Left ventricle myocardium inferior (tissue), 1 donor: ENCODE results near the gene CIAO3. TPM values are rescaled to one million over a fixed set of nuclear protein-coding genes. Genes with fewer than 3 reads are reported as not detected.

ENCODE experiments used
- DNase-seq: peaks from one replicate; pipeline ENCODE4 v3.0.0-alpha.2; 2020
- H3K27ac ChIP-seq: fragments of 200-600 bp; replicated peaks from 2 replicates; pipeline ENCODE4 v1.8.0; 2021
- H3K27me3 ChIP-seq: fragments of 200-600 bp; 2 replicates; pipeline ENCODE4 v1.8.0; 2021; ENCODE audit warnings: low read depth
- H3K36me3 ChIP-seq: fragments of 200-600 bp; 2 replicates; pipeline ENCODE4 v1.8.0; 2021
- H3K4me1 ChIP-seq: fragments of 200-600 bp; 2 replicates; pipeline ENCODE4 v1.8.0; 2021
- H3K4me3 ChIP-seq: fragments of 200-600 bp; 2 replicates; pipeline ENCODE4 v1.8.0; 2021; ENCODE audit warnings: mild to moderate bottlenecking, moderate library complexity
- H3K9me3 ChIP-seq: fragments of 200-600 bp; replicated peaks from 2 replicates; pipeline ENCODE4 v1.8.0; 2021
- intact Hi-C: fragments of 100-400 bp; cut with micrococcal nuclease; formaldehyde crosslinking; loops from one replicate; pipeline ENCODE4 v1.11.0; 2022
- total RNA-seq: library from RNA; stranded (reverse); fragmentation: NEBNext Ultra II Directional; extraction: Animal tissue kit (Norgen Biotek cat#: 25700); gene quantifications from one replicate; pipeline ENCODE4 v1.2.1, GENCODE V29; 2021
- TF ChIP-seq, protein P1 (sequence below): fragments of 200-600 bp; IDR thresholded peaks from 2 replicates; pipeline ENCODE4 v1.8.0; 2021; ENCODE audit warnings: antibody characterized with exemption, mild to moderate bottlenecking, borderline replicate concordance
- donor health status: DM: no; HTN: yes; CAD: no; lungs with severe emphysema.

CIAO3 gene
- total RNA-seq, 1 donor from 2014 or later: 30.3 TPM

DNA sequence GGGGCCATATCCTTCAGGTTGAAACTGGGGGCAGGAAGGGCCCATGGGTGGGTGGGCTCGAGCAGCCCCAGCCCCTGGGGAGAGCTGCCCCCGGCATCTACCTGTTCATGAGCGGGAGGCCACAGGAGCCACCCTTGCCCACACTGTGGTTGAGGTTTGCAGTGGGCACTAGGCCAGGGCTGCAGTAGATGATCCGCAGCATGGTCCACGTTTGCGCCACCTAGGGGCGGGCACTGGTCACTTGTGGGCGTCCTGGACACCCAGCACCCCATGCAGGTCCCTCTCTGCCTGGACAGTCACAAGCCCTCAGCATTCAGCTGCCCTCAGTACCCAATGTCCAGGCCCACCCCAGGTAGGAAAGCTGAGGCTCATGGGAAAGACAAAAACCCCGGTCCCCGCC, 54.8 kb downstream of the CIAO3 start:
- H3K4me1 ChIP-seq: peaks cover 75% of the 10 kb centered on the region
- no peak for DNase-seq

DNA sequence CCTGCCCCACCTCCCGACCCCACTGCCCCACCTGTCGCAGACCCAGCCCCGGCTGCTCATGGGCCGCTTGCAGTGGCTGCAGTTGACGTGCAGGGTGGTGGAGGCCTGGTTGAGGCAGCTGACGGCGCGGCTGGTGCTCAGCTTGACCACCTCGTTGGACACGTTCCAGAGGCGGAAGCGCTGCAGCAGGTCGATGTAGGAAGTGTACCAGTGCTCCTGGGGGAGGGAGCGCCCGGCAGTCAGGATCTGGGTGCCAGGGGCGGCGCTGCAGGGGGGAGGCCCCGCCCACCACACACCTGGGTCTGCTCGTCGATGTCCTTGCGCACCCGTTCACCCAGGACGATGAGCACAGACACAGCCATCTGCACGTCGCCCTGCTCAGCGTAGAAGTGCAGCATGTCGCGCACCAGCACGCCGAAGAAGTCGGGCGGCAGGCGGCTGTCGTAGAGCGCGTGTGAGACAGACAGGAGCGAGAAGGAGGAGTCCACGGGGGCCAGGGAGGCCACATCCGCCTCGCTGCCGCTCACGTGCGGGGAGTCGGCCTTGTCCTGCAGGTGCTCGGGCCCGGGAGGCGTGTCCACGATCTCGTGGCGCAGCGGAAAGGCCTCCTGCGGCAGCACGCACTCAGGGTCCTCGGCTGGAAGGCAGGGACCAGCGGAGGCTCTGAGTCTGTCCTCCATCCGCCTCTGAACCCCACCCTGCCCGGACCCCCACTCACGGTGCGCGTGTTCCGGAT, 55.7 kb downstream of the CIAO3 start:
- H3K4me1 ChIP-seq: peaks cover 75% of the 10 kb centered on the region
- no peaks in the 10 kb centered on the region for H3K27me3 ChIP-seq
- peak overlapping the region; percentile 85 for H3K27ac ChIP-seq
- peaks cover 35% of the 10 kb centered on the region for H3K36me3 ChIP-seq
- H3K9me3 ChIP-seq: no peaks in the 10 kb centered on the region
- intact Hi-C loops: no loop called here
- TF ChIP-seq, protein P1, sequence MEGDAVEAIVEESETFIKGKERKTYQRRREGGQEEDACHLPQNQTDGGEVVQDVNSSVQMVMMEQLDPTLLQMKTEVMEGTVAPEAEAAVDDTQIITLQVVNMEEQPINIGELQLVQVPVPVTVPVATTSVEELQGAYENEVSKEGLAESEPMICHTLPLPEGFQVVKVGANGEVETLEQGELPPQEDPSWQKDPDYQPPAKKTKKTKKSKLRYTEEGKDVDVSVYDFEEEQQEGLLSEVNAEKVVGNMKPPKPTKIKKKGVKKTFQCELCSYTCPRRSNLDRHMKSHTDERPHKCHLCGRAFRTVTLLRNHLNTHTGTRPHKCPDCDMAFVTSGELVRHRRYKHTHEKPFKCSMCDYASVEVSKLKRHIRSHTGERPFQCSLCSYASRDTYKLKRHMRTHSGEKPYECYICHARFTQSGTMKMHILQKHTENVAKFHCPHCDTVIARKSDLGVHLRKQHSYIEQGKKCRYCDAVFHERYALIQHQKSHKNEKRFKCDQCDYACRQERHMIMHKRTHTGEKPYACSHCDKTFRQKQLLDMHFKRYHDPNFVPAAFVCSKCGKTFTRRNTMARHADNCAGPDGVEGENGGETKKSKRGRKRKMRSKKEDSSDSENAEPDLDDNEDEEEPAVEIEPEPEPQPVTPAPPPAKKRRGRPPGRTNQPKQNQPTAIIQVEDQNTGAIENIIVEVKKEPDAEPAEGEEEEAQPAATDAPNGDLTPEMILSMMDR: no peak
- DNase-seq: no peak
- H3K4me3 ChIP-seq: peak overlapping the region; percentile 79

More for the DNA sequence above, 54.8 kb downstream of the CIAO3 start:
- no peaks in the 10 kb centered on the region for H3K9me3 ChIP-seq
- TF ChIP-seq, protein P1: peak; percentile 45
- H3K36me3 ChIP-seq: peaks cover 35% of the 10 kb centered on the region
- no peak overlapping the region for H3K27ac ChIP-seq
- intact Hi-C loops: no loop called here
- no peak overlapping the region for H3K4me3 ChIP-seq
- no peaks in the 10 kb centered on the region for H3K27me3 ChIP-seq

DNA sequence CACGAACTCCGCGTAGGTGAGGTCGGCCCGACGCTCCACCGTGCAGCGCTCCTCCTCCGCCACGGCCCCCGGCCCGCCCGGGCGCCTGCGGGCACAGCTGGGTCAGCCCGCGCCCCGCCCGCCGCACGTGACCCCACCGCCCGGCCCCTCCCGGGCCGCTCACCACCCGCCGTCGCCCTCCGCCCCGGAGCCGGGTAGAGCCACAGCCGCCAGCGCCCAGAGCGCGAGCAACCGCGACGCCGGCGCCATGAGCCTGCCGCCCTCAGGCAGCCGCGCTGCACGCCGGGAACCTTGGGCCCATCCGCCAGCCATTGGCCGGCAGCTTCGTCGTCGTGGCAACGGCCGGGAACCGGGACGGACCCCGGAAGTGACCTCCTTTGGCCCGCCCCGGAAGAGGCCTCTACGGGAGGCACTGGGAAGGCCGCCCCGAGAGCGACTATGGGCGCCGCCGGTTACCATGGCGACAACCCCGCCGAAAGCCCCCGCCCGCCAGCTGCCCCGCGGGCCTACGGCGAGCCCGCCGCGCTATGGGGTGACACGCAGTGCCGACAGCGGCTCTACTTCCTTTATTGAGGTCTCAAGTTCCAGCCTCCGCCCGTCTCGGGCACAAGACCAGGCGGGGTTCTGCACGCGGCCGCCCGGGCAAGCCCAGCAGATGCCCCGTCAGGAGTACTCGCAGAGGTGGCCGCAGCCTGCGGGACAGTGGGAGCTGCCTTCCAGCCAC, 56.6 kb downstream of the CIAO3 start, which contains the start of gene JMJD8:
Gene JMJD8, minus strand, starts transcription at position 264 of the 724 bp plus-strand sequence. Its CDS starts 15 bp downstream, at position 249.
- H3K27ac ChIP-seq: peak within 1 kb of the TSS; percentile 85
- intact Hi-C loops: no loop called here
- peak within 1 kb of the TSS; percentile 79 for H3K4me3 ChIP-seq
- peaks cover 35% of the 10 kb centered on the region for H3K36me3 ChIP-seq
- H3K4me1 ChIP-seq: peaks cover 73% of the 10 kb centered on the region
- DNase-seq: peak; percentile 98
- H3K9me3 ChIP-seq: no peaks in the 10 kb centered on the region
- H3K27me3 ChIP-seq: no peaks in the 10 kb centered on the region
- TF ChIP-seq, protein P1: no peak

DNA sequence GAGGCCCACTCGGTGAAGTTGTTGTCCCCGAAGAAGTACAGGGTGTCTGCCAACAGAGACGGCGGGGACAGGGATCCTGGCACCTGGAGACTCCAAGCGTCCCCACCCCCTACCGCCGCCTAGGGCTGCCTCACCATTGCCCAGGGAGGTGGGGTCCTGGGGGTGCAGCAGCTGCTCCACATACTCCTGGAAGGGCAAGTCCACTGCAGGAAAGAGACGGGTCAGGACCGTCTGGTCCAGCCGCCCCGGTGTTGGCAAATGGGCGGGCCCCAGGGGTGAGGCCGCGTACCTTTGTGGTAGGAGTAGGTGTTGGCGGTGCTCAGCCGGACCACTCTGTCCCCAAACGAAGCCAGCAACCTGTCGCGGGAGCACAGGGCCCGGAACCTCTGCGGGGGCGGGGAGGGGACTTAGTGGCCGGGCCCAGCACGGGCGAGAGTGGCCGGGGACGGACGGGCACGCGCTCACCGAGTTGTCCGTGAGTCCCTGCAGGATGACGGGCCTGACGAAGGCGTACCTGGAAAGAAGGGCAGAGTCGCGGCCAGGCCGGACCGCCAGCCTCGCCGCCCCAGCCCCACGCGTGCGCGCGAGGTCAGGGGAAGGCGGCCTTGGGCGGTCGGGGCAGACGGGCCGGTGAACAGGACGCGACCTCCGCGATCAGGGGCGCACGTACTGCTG, 57.3 kb downstream of the CIAO3 start:
- H3K4me3 ChIP-seq: peak overlapping the region; percentile 79
- H3K27me3 ChIP-seq: no peaks in the 10 kb centered on the region
- peaks cover 73% of the 10 kb centered on the region for H3K4me1 ChIP-seq
- TF ChIP-seq, protein P1: no peak
- no peaks in the 10 kb centered on the region for H3K9me3 ChIP-seq
- no peak for DNase-seq
- intact Hi-C loops: no loop called here
- peak overlapping the region; percentile 85 for H3K27ac ChIP-seq
- H3K36me3 ChIP-seq: peaks cover 35% of the 10 kb centered on the region
